ENCODE measurements around the gene SQSTM1. TPM values are rescaled to one million over a fixed set of nuclear protein-coding genes. Genes with fewer than 3 reads are reported as not detected.

SQSTM1 gene
- polyA plus RNA-seq, 2 of the 4 experiments (the other 2 are of a cell fraction): 362 to 625 TPM

DNA sequence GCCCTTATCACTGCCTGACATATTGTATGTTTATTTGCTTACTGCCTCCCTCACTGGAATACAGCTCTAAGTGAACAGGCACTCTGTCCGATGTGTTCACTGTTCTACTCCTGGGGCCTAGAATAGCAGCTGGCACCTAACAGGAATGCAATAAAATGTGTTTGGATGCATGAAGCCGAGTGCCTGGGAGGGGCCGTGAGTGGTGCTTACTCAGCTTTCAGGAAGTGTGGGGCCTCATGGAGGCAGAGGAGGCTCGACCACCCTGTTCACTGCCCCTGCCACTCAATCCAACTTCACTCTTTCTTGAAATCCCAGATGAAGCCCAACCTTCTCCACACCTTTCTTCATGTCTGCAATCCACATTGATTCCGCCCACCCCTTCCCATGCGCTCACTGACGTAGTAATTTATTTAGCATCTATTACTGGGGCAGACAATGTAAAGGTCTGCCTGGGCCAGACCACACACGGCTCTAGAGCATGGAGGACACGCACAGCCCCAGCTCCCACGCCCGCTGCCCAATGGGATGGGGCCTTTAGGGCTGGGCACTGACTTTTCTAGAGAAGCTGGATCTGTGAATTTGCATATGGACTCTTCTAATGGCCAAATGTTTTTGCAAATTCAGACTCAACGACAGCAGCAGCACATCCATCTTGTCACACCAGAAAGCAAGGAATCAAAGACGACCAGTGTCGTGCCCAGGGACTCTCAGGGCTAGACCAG lies 65.6 kb downstream of the SQSTM1 start (continued):
- TF ChIP-seq, protein P1, sequence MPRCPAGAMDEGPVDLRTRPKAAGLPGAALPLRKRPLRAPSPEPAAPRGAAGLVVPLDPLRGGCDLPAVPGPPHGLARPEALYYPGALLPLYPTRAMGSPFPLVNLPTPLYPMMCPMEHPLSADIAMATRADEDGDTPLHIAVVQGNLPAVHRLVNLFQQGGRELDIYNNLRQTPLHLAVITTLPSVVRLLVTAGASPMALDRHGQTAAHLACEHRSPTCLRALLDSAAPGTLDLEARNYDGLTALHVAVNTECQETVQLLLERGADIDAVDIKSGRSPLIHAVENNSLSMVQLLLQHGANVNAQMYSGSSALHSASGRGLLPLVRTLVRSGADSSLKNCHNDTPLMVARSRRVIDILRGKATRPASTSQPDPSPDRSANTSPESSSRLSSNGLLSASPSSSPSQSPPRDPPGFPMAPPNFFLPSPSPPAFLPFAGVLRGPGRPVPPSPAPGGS (IDR thresholded peaks at IDR 0.05): no peak
- TF ChIP-seq HDAC2 (IDR thresholded peaks at IDR 0.05): no peak
- no peak for TF ChIP-seq TP53 (CRISPR knock-in tag; IDR thresholded peaks at IDR 0.05)
- no peak for TF ChIP-seq RNF2 (IDR thresholded peaks at IDR 0.05; ENCODE audit: borderline replicate concordance, low read depth)

DNA sequence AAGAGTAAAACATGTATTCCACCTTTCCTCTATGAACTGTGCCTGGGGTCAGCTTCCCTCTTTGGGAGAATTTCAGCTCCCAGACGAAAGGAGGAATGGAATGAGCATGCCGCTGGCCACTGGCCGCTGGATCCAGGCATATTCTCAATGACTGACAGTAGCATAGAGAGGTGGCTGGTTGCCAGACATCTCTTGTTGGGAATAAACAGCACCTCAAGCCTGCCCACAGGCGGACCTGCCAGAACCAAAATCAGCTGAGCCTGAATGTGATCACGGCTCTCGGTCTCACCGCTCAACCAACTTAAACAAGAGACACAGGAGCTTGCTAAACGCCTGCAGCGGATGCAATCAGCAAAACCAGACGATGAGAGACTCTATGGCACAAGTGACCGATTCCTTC lies 66.4 kb downstream of the SQSTM1 start:
- H3K4me2 ChIP-seq: no peak overlapping the region
- ATAC-seq (no peak), DNase-seq (ENCODE audit: low read depth in 1 of 2, low spot score in 1 of 2) (no peak), FAIRE-seq (no peak)
- H3K4me1 ChIP-seq: no peaks in the 10 kb centered on the region
- peaks cover 40% of the 10 kb centered on the region for H3K9me3 ChIP-seq
- TF ChIP-seq NR3C1 (IDR thresholded peaks at IDR 0.05) (no peak), PHF8 (IDR thresholded peaks at IDR 0.05; ENCODE audit: borderline replicate concordance, low read depth) (no peak), MAZ (IDR thresholded peaks at IDR 0.05; ENCODE audit: borderline replicate concordance, low read depth, low read length) (no peak)
- TF ChIP-seq, protein P2, sequence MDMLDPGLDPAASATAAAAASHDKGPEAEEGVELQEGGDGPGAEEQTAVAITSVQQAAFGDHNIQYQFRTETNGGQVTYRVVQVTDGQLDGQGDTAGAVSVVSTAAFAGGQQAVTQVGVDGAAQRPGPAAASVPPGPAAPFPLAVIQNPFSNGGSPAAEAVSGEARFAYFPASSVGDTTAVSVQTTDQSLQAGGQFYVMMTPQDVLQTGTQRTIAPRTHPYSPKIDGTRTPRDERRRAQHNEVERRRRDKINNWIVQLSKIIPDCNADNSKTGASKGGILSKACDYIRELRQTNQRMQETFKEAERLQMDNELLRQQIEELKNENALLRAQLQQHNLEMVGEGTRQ (IDR thresholded peaks at IDR 0.05): no peak
- 96% methylated on average over 11 of the region's 11 CpGs for WGBS (ENCODE audit: missing lambda C conversion rate)
- H3K4me3 ChIP-seq: no peak overlapping the region
- CTCF ChIA-PET: interaction anchor here (1.1 kb wide), 1 partner anchor 36 kb away, joined by 4 read pairs; no protein-coding TSS in a partner anchor
- no peak overlapping the region for H3K27ac ChIP-seq
- POLR2A ChIA-PET: no interaction called here

Small RNAs within 50 kb of the gene (small RNA-seq; reads per million reads assigned to genes)
- gene MIR1229 (0 to 1.7 (median 0.60) reads per million in 6 experiments), gene RF00019 (0 reads per million in 6 experiments)

Other genes starting within 250 kb of the SQSTM1 start
- 511 and 688 TPM in 2 replicates for gene HNRNPH1, start 197.2 kb upstream of the SQSTM1 start, polyA plus RNA-seq (2011; rRNA removed)
- 1,576 to 1,720 TPM (median 1,580 TPM) in 3 replicates for gene HNRNPH1, start 197.2 kb upstream of the SQSTM1 start, polyA plus RNA-seq (2017; fragmentation: RNase III; extraction: RNeasy Plus Mini Kit Qiagen cat#74134 plus additional on column Dnase treatment)
- gene CBY3, start 139.9 kb upstream of the SQSTM1 start, polyA plus RNA-seq (2011; rRNA removed): not detected in 2 replicates
- gene CBY3, start 139.9 kb upstream of the SQSTM1 start, polyA plus RNA-seq (2017; fragmentation: RNase III; extraction: RNeasy Plus Mini Kit Qiagen cat#74134 plus additional on column Dnase treatment): not detected in 3 replicates
- gene CANX, start 121.9 kb upstream of the SQSTM1 start, polyA plus RNA-seq (2011; rRNA removed): 1,000 and 1,241 TPM in 2 replicates
- 364 to 433 TPM (median 402 TPM) in 3 replicates for gene CANX, start 121.9 kb upstream of the SQSTM1 start, polyA plus RNA-seq (2017; fragmentation: RNase III; extraction: RNeasy Plus Mini Kit Qiagen cat#74134 plus additional on column Dnase treatment)
- 6.9 and 10.9 TPM in 2 replicates for gene MAML1, start 88.1 kb upstream of the SQSTM1 start, polyA plus RNA-seq (2011; rRNA removed)
- gene MAML1, start 88.1 kb upstream of the SQSTM1 start, polyA plus RNA-seq (2017; fragmentation: RNase III; extraction: RNeasy Plus Mini Kit Qiagen cat#74134 plus additional on column Dnase treatment): 11.0 to 12.0 TPM (median 11.4 TPM) in 3 replicates
- not detected in 2 replicates for gene LTC4S, start 26.9 kb upstream of the SQSTM1 start, polyA plus RNA-seq (2011; rRNA removed)
- gene LTC4S, start 26.9 kb upstream of the SQSTM1 start, polyA plus RNA-seq (2017; fragmentation: RNase III; extraction: RNeasy Plus Mini Kit Qiagen cat#74134 plus additional on column Dnase treatment): 0.26 TPM in 1 of 3 replicates, not detected in the others
- 57.4 and 110 TPM in 2 replicates for gene MGAT4B, start 14.0 kb upstream of the SQSTM1 start, polyA plus RNA-seq (2011; rRNA removed)
- gene MGAT4B, start 14.0 kb upstream of the SQSTM1 start, polyA plus RNA-seq (2017; fragmentation: RNase III; extraction: RNeasy Plus Mini Kit Qiagen cat#74134 plus additional on column Dnase treatment): 153 to 166 TPM (median 153 TPM) in 3 replicates
- gene MRNIP, start 37.9 kb downstream of the SQSTM1 start, polyA plus RNA-seq (2011; rRNA removed): 21.4 and 26.1 TPM in 2 replicates
- 29.7 to 35.9 TPM (median 30.5 TPM) in 3 replicates for gene MRNIP, start 37.9 kb downstream of the SQSTM1 start, polyA plus RNA-seq (2017; fragmentation: RNase III; extraction: RNeasy Plus Mini Kit Qiagen cat#74134 plus additional on column Dnase treatment)
- gene TBC1D9B, start 87.0 kb downstream of the SQSTM1 start, polyA plus RNA-seq (2011; rRNA removed): 37.2 and 45.2 TPM in 2 replicates
- 60.1 to 68.1 TPM (median 64.7 TPM) in 3 replicates for gene TBC1D9B, start 87.0 kb downstream of the SQSTM1 start, polyA plus RNA-seq (2017; fragmentation: RNase III; extraction: RNeasy Plus Mini Kit Qiagen cat#74134 plus additional on column Dnase treatment)